Measurements from ENCODE around the gene RBBP8NL.
A peak's percentile ranks its signal among the peaks of the same experiment; 100 is the strongest.

DNA sequence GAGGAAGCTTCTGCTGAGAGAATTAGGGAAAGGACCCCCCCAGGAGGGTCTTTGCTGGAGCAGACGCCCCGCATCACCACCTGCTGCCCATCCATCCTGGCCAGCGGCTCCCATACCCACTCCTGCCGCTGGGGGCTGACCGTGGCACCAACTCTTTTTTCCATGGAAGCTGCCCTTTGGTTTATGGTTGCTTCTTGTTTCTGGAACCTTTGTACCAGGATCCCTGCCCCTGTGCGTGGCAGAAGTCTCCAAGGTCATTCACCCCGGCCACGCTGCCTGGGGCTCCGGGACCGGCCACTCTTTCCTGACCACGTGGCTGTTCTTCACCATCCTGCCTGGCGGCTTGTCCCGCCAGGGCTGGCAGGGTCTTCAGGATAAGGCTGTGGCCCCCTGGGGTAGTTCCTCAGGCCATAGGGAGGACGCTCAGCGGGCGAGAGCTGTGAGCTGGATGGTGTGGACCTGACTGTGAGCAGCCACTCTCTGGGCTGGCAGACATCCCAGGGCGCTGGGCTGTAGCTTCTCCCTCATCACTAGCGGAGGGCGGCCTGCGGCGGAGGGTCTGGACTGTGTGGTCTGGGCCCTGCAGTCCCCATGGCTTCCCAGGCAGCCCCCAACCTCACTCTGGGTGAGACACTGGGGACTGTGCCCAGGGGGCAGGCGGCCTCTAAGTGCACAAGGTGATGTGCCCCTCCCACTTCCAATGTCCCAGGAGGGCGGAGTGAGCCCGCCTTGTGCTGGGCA is 22.8 kb upstream of the RBBP8NL start:
- TF ChIP-seq, protein P1, sequence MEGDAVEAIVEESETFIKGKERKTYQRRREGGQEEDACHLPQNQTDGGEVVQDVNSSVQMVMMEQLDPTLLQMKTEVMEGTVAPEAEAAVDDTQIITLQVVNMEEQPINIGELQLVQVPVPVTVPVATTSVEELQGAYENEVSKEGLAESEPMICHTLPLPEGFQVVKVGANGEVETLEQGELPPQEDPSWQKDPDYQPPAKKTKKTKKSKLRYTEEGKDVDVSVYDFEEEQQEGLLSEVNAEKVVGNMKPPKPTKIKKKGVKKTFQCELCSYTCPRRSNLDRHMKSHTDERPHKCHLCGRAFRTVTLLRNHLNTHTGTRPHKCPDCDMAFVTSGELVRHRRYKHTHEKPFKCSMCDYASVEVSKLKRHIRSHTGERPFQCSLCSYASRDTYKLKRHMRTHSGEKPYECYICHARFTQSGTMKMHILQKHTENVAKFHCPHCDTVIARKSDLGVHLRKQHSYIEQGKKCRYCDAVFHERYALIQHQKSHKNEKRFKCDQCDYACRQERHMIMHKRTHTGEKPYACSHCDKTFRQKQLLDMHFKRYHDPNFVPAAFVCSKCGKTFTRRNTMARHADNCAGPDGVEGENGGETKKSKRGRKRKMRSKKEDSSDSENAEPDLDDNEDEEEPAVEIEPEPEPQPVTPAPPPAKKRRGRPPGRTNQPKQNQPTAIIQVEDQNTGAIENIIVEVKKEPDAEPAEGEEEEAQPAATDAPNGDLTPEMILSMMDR (IDR thresholded peaks at IDR 0.05) = peak; percentile 16; the same call in 1 of the 3 replicates
- TF ChIP-seq RFX5 (IDR thresholded peaks at IDR 0.05) (no peak), SREBF2 (IDR thresholded peaks at IDR 0.05) (no peak)
